PFSK-1 (cell line): ENCODE results near the gene SELENOO.
A peak's percentile ranks its signal among the peaks of the same experiment; 100 is the strongest.

ENCODE experiments used
- FOXP2 ChIP-seq: optimal IDR thresholded peaks from 2 replicates; pipeline ENCODE3; 2011; ENCODE audit warnings: borderline replicate concordance, control low read depth, inconsistent platforms; ENCODE audit not compliant: insufficient read depth; ENCODE audit errors: extremely low read length, extremely low read depth
- POLR2AphosphoS5 ChIP-seq: IDR thresholded peaks from 2 replicates; pipeline ENCODE4 v1.6.1; 2012; ENCODE audit warnings: low read depth, mild to moderate bottlenecking, control low read depth, low read length, moderate library complexity
- SIN3A ChIP-seq: IDR thresholded peaks from 2 replicates; pipeline ENCODE4 v1.6.1; 2012; ENCODE audit warnings: mild to moderate bottlenecking, low read length, moderate library complexity, borderline replicate concordance; ENCODE audit not compliant: insufficient read depth
- TAF1 ChIP-seq: IDR thresholded peaks from 2 replicates; pipeline ENCODE4 v1.6.1; 2012; ENCODE audit warnings: low read length, control low read depth, borderline replicate concordance; ENCODE audit not compliant: insufficient read depth
- TF ChIP-seq, protein P1 (sequence below), 2 experiments: IDR thresholded peaks; 2 replicates each; pipeline versions ENCODE4 v1.6.1 to v1.8.0; 2011 to 2012; ENCODE audit warnings: low read depth in 2 of 2, low read length in 2 of 2, control low read depth in 1 of 2, inconsistent platforms in 1 of 2, mild to moderate bottlenecking in 1 of 2, moderate library complexity in 1 of 2; ENCODE audit not compliant: insufficient read depth in 1 of 2

SELENOO gene

DNA sequence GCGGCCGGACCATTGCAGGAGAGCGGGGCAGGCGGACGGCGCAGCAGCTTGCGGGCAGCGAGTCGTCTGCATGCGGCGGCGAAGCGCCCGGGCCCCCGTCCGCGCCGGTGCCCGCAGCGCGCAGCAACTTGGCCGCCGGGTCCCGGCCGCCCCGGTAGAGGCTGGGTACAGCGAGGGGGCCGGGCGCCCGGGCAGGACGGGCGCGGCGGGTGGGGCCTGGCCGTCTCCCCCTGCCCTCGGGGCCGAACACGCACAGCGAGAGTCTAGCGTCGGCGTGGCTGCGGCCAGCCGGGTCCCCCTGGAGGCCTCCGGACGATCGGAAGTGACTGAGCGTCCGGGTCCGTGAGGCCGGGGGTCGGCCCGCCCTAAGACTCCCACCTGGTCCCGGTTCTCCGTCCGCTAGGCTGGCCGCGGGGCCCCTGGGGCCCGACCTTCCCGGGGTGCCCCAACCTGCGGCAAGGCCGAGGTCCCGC lies 15.9 kb upstream of the SELENOO start:
- TF ChIP-seq SIN3A: no peak
- no peak for TF ChIP-seq POLR2AphosphoS5
- TF ChIP-seq, protein P1, sequence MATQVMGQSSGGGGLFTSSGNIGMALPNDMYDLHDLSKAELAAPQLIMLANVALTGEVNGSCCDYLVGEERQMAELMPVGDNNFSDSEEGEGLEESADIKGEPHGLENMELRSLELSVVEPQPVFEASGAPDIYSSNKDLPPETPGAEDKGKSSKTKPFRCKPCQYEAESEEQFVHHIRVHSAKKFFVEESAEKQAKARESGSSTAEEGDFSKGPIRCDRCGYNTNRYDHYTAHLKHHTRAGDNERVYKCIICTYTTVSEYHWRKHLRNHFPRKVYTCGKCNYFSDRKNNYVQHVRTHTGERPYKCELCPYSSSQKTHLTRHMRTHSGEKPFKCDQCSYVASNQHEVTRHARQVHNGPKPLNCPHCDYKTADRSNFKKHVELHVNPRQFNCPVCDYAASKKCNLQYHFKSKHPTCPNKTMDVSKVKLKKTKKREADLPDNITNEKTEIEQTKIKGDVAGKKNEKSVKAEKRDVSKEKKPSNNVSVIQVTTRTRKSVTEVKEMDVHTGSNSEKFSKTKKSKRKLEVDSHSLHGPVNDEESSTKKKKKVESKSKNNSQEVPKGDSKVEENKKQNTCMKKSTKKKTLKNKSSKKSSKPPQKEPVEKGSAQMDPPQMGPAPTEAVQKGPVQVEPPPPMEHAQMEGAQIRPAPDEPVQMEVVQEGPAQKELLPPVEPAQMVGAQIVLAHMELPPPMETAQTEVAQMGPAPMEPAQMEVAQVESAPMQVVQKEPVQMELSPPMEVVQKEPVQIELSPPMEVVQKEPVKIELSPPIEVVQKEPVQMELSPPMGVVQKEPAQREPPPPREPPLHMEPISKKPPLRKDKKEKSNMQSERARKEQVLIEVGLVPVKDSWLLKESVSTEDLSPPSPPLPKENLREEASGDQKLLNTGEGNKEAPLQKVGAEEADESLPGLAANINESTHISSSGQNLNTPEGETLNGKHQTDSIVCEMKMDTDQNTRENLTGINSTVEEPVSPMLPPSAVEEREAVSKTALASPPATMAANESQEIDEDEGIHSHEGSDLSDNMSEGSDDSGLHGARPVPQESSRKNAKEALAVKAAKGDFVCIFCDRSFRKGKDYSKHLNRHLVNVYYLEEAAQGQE (IDR thresholded peaks at IDR 0.05; ENCODE audit: insufficient read depth in 1 of 2, low read depth in 2 of 2, low read length in 2 of 2): no peak
- no peak for TF ChIP-seq TAF1
- no peak for TF ChIP-seq FOXP2

GRCh38 chr22:50185375-50186087 lies 15.3 kb upstream of the SELENOO start, which contains the start of gene TRABD:
Gene TRABD (plus strand): TSS chr22:50185913. CDS start chr22:50193061, 7,148 bp downstream.
- TF ChIP-seq FOXP2: peak; percentile 23
- no peak for TF ChIP-seq SIN3A
- TF ChIP-seq POLR2AphosphoS5: no peak
- TF ChIP-seq, protein P1 (IDR thresholded peaks at IDR 0.05; ENCODE audit: insufficient read depth in 1 of 2, low read depth in 2 of 2, low read length in 2 of 2): no peak

DNA sequence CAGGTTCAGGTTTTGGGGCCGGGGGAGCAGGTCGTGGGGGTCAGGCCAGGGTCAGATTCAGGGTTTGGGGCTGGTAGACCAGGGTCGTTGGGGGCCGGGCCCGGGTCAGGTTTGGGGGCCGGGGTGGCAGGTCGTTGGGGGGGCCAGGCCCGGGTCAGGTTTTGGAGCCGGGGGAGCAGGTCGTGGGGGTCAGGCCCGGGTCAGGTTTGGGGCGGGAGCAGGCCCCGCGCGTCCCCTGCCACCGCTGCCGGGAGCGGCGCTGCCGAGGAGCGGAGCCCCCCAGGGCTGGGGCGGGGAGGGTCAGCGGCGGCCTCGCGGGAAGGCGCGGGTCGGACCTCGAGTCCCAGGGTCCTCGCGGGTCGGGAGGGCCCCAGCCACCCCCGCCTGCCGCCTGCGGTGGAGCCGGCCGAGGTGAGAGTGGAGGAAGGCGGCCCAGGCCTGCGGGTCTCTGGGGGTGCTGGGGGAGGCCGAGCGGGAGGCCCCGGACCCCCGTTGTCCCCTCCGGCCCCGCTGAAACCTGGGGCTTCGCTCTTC lies 14.6 kb upstream of the SELENOO start:
- TF ChIP-seq SIN3A (no peak), FOXP2 (no peak), POLR2AphosphoS5 (no peak), TAF1 (no peak)
- TF ChIP-seq, protein P1 (IDR thresholded peaks at IDR 0.05; ENCODE audit: insufficient read depth in 1 of 2, low read depth in 2 of 2, low read length in 2 of 2): no peak

GRCh38 chr22:50186761-50187523 lies 13.9 kb upstream of the SELENOO start:
- TF ChIP-seq POLR2AphosphoS5 (no peak), FOXP2 (no peak), SIN3A (no peak), TAF1 (no peak)
- TF ChIP-seq, protein P1 (IDR thresholded peaks at IDR 0.05; ENCODE audit: insufficient read depth in 1 of 2, low read depth in 2 of 2, low read length in 2 of 2): no peak
